Spleen (tissue), 7 donors: ENCODE measurements around the gene SOWAHD.

Source experiments
- POLR2A ChIP-seq, 3 donors: fragments of 450-650 bp; IDR thresholded peaks; one replicate each; pipeline ENCODE4 v1.5.1; 2017; ENCODE audit warnings: antibody characterized with exemption in 3 of 3, mild to moderate bottlenecking in 1 of 3
- POLR2AphosphoS5 ChIP-seq, 3 donors: sonication (generic); formaldehyde crosslinking; IDR thresholded peaks; one replicate each; pipeline ENCODE4 v1.5.1; 2017; ENCODE audit warnings: antibody characterized with exemption in 3 of 3
- TF ChIP-seq, protein P1 (sequence below), 11 experiments: fragments of 200-600 bp in 7 of 11; fragments of 450-650 bp in 4 of 11; sonication (generic) in 4 of 11; IDR thresholded peaks in 8 of 11; conservative IDR thresholded peaks in 3 of 11; 1 replicate in 7 of 11; 2 replicates in 4 of 11; pipeline versions ENCODE4 v1.4.0 to v1.8.0; 2016 to 2021; ENCODE audit warnings: antibody characterized with exemption in 11 of 11, inconsistent platforms in 4 of 11, mild to moderate bottlenecking in 1 of 11
- donor health status: DM: no; HTN: no; CAD: no; lungs with moderate emphysema.
- donor health status: DM: no; HTN: no; CAD: no.
- donor health status: DM: no; HTN: no; CAD: no.

GRCh38 chrX:119738742-119739141 lies 19.6 kb upstream of the SOWAHD start:
- TF ChIP-seq, protein P1, sequence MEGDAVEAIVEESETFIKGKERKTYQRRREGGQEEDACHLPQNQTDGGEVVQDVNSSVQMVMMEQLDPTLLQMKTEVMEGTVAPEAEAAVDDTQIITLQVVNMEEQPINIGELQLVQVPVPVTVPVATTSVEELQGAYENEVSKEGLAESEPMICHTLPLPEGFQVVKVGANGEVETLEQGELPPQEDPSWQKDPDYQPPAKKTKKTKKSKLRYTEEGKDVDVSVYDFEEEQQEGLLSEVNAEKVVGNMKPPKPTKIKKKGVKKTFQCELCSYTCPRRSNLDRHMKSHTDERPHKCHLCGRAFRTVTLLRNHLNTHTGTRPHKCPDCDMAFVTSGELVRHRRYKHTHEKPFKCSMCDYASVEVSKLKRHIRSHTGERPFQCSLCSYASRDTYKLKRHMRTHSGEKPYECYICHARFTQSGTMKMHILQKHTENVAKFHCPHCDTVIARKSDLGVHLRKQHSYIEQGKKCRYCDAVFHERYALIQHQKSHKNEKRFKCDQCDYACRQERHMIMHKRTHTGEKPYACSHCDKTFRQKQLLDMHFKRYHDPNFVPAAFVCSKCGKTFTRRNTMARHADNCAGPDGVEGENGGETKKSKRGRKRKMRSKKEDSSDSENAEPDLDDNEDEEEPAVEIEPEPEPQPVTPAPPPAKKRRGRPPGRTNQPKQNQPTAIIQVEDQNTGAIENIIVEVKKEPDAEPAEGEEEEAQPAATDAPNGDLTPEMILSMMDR (IDR thresholded peaks at IDR 0.05 in 8 of 11, conservative IDR thresholded peaks at IDR 0.05 in 3 of 11), result no peak
- TF ChIP-seq POLR2AphosphoS5 (IDR thresholded peaks at IDR 0.05) (no peak), POLR2A (IDR thresholded peaks at IDR 0.05) (no peak)
